ENCODE results near the gene TPI1. TPM values are rescaled to one million over a fixed set of nuclear protein-coding genes. Genes with fewer than 3 reads are reported as not detected.

TPI1 gene
- 1,000 to 10,000 TPM in 1 of 2 donors, 100 to 1,000 TPM in 1; 805 to 1,294 TPM for total RNA-seq
- 843 TPM for polyA plus RNA-seq (2013, experiment 1 of 2)
- polyA plus RNA-seq (2013, experiment 2 of 2): 801 TPM
- long read RNA-seq, experiment 1, transcript TPI1-201 (7 exons, 1,763 nt): major isoform, 307 of 531 reads
- long read RNA-seq, experiment 1, transcript TPI1-204 (2 exons, 427 nt): minor isoform, 7 of 531 reads
- long read RNA-seq, experiment 1, partial matches to known transcripts: 145 of 531 reads
- long read RNA-seq, experiment 1, other reads (novel, unspliced or antisense): 71 of 531 reads
- long read RNA-seq, experiment 2, transcript TPI1-201 (7 exons, 1,763 nt): major isoform, 1,136 of 1,185 reads
- long read RNA-seq, experiment 2, partial matches to known transcripts: 15 of 1,185 reads
- long read RNA-seq, experiment 2, other reads (novel, unspliced or antisense): 29 of 1,185 reads
- long read RNA-seq, experiment 3, transcript TPI1-201 (7 exons, 1,763 nt): major isoform, 8,643 of 8,771 reads
- long read RNA-seq, experiment 3, partial matches to known transcripts: 10 of 8,771 reads
- long read RNA-seq, experiment 3, other reads (novel, unspliced or antisense): 117 of 8,771 reads
- long read RNA-seq, experiment 4, transcript TPI1-201 (7 exons, 1,763 nt): major isoform, 2,938 of 3,085 reads
- long read RNA-seq, experiment 4, partial matches to known transcripts: 108 of 3,085 reads
- long read RNA-seq, experiment 4, other reads (novel, unspliced or antisense): 36 of 3,085 reads

DNA sequence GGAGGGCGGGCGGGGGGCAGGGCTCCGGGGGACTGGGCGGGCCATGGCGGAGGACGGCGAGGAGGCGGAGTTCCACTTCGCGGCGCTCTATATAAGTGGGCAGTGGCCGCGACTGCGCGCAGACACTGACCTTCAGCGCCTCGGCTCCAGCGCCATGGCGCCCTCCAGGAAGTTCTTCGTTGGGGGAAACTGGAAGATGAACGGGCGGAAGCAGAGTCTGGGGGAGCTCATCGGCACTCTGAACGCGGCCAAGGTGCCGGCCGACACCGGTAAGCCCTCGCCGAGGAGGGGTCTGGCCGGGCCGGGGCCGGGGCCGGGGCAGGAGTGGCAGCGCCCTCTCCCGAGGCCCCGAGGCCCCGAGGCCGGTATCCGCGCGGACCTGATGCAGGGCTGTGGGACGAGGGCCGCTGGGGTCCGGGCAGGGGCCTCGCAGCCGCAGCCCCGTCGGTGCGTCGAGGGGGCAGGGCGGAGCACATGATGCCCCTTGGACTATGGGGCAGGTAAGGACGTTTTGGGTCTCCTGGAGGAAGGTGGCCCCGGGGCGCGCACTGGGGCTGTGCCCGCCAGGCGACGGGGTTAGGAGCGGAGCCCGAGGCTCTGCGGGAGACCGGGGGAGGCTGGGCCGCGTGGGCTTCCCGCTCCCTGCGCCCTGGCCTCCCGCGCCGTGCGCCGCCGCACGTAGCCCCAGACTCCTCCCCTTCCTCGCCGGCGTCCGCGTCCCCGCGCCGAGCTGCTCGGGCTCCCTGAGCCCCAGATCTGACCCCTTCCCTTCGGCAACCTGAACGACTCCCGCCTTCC is at the start of gene TPI1:
Gene TPI1 (plus strand): TSS at position 119 of the 798 bp plus-strand sequence. CDS start 36 bp downstream, at position 155.
- Histone ChIP-seq H3K27me3 (ENCODE audit: control insufficient read depth, insufficient read depth, low read length, poor library complexity, severe bottlenecking) (no peaks in the 10 kb centered on the region), H3K9ac (ENCODE audit: extremely low read depth, low read length, poor library complexity, severe bottlenecking) (peak within 1 kb of the TSS; percentile 77), H3K4me1 (ENCODE audit: control insufficient read depth, insufficient read depth, low read length) (peaks cover 8% of the 10 kb centered on the region), H3K36me3 (ENCODE audit: control insufficient read depth, insufficient read depth, low read length) (peaks cover 53% of the 10 kb centered on the region), H3K27ac (ENCODE audit: low read depth, low read length) (peak within 1 kb of the TSS; percentile 68), H3K4me3 (ENCODE audit: low read length) (peak within 1 kb of the TSS; percentile 99), H3K9me3 (ENCODE audit: control insufficient read depth, low read length) (no peaks in the 10 kb centered on the region)
- peak within 1 kb of the TSS; percentile 95 for H3K4me3 Mint-ChIP-seq
- H3K27ac Mint-ChIP-seq: peak within 1 kb of the TSS; percentile 96
- H3K36me3 Mint-ChIP-seq (ENCODE audit: low read depth): peaks cover 68% of the 10 kb centered on the region
- TF ChIP-seq CTCF (conservative IDR thresholded peaks at IDR 0.05): no peak
- no peaks in the 10 kb centered on the region for H3K9me3 Mint-ChIP-seq
- 0% methylated on average over 18 to 84 of the region's 86 CpGs for WGBS, 2 experiments (ENCODE audit: insufficient coverage in 1 of 2, insufficient read length in 1 of 2)
- H3K4me1 Mint-ChIP-seq: peaks cover 57% of the 10 kb centered on the region
- peak; percentile 96 for DNase-seq
- no peaks in the 10 kb centered on the region for H3K27me3 Mint-ChIP-seq (ENCODE audit: insufficient read depth)

DNA sequence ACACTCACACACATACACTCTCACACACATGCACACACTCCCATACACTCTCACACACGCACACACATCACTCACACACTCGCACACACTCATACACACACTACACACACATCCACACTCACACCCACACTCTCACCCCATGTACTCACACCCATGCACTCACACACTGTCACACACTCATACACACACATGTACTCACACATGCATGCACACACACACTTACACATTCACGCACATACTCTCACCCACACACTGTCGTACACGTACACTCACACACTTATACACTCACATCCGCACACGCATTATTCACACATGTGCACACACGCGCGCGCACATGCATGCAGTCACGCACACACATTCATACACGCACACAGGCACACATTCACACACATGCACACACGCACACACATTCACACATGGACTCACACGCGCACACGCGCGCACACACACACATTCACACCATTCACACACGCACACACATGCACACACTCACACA is 49.6 kb upstream of the TPI1 start:
- H3K4me3 ChIP-seq (ENCODE audit: low read length): no peak overlapping the region
- WGBS, 2 experiments (ENCODE audit: insufficient coverage in 1 of 2, insufficient read length in 1 of 2): 89 to 97% methylated on average over 13 to 20 of the region's 20 CpGs
- no peak overlapping the region for H3K27ac ChIP-seq (ENCODE audit: low read depth, low read length)
- peaks cover 9% of the 10 kb centered on the region for H3K4me1 ChIP-seq (ENCODE audit: control insufficient read depth, insufficient read depth, low read length)
- H3K36me3 ChIP-seq (ENCODE audit: control insufficient read depth, insufficient read depth, low read length): no peaks in the 10 kb centered on the region
- peaks cover 28% of the 10 kb centered on the region for H3K27me3 ChIP-seq (ENCODE audit: control insufficient read depth, insufficient read depth, low read length, poor library complexity, severe bottlenecking)
- no peaks in the 10 kb centered on the region for H3K9me3 ChIP-seq (ENCODE audit: control insufficient read depth, low read length)
- DNase-seq: peak; percentile 37
- H3K9ac ChIP-seq (ENCODE audit: extremely low read depth, low read length, poor library complexity, severe bottlenecking): no peak overlapping the region
- TF ChIP-seq CTCF (conservative IDR thresholded peaks at IDR 0.05): no peak
- Mint-ChIP-seq H3K4me3 (no peak overlapping the region), H3K36me3 (ENCODE audit: low read depth) (no peaks in the 10 kb centered on the region), H3K27me3 (ENCODE audit: insufficient read depth) (peaks cover 77% of the 10 kb centered on the region), H3K9me3 (no peaks in the 10 kb centered on the region), H3K27ac (no peak overlapping the region), H3K4me1 (peaks cover 47% of the 10 kb centered on the region)

DNA sequence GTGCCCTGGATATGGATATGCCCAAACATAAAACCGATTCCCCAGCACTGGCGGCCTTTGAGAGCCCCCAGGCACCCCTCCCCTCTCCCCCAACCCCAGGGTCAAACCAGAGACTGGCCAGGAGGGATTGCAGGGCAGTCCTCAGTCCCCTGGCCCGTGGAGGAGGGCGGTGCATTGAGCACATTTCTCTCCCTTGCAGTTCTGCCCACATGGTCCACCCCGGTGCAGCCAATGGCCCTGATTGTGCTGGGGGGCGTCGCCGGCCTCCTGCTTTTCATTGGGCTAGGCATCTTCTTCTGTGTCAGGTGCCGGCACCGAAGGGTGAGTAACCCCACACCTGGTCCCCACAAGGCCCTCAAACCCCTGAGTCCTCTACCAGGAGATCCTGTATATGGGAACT is 49.1 kb upstream of the TPI1 start:
- peak; percentile 90 for DNase-seq
- 75 to 85% methylated on average over 7 to 10 of the region's 10 CpGs for WGBS, 2 experiments (ENCODE audit: insufficient coverage in 1 of 2, insufficient read length in 1 of 2)
- Mint-ChIP-seq H3K4me1 (peaks cover 52% of the 10 kb centered on the region), H3K4me3 (no peak overlapping the region), H3K27me3 (ENCODE audit: insufficient read depth) (peaks cover 80% of the 10 kb centered on the region), H3K36me3 (ENCODE audit: low read depth) (no peaks in the 10 kb centered on the region), H3K27ac (peak overlapping the region; percentile 68), H3K9me3 (no peaks in the 10 kb centered on the region)
- peaks cover 9% of the 10 kb centered on the region for H3K4me1 ChIP-seq (ENCODE audit: control insufficient read depth, insufficient read depth, low read length)
- no peak overlapping the region for H3K4me3 ChIP-seq (ENCODE audit: low read length)
- no peak for TF ChIP-seq CTCF (conservative IDR thresholded peaks at IDR 0.05)
- no peak overlapping the region for H3K9ac ChIP-seq (ENCODE audit: extremely low read depth, low read length, poor library complexity, severe bottlenecking)
- no peaks in the 10 kb centered on the region for H3K36me3 ChIP-seq (ENCODE audit: control insufficient read depth, insufficient read depth, low read length)
- peak overlapping the region; percentile 58 for H3K27ac ChIP-seq (ENCODE audit: low read depth, low read length)
- no peaks in the 10 kb centered on the region for H3K9me3 ChIP-seq (ENCODE audit: control insufficient read depth, low read length)
- H3K27me3 ChIP-seq (ENCODE audit: control insufficient read depth, insufficient read depth, low read length, poor library complexity, severe bottlenecking): peaks cover 33% of the 10 kb centered on the region
